DMS53 treated with DMSO at 0.1 percent for 48 hours (cell line): ENCODE data around the gene GNB5.
"Not testable (repeated sequence)": the region's sequence is repeated elsewhere in the genome, so short reads cannot be mapped to it uniquely, and the experiment has no call there.

ENCODE experiments used
- DNase-seq: peaks from one replicate; lab custom pipeline; 2025; ENCODE audit not compliant: unreplicated experiment; lab: John Stamatoyannopoulos, UW

GNB5 gene

DNA sequence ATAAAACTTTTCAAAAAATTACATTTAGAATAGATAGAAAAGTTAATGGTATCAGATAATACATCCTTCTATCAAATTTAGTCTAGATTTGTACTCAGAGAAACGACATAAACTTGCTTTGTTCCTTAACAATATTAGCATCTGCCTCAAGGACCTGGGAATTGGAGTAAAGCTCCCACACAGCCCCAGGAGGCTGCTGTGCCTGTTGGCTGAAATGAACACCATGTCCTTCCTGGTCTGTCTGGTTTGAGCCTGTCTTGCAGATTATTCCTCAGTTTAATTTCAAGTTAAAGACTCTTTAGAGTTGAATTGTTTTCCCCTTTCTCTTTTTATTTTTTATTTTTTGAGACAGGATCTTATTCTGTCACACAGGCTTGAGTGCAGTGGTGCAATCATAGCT lies 19.4 kb downstream of the GNB5 start:
- no peak for DNase-seq

DNA sequence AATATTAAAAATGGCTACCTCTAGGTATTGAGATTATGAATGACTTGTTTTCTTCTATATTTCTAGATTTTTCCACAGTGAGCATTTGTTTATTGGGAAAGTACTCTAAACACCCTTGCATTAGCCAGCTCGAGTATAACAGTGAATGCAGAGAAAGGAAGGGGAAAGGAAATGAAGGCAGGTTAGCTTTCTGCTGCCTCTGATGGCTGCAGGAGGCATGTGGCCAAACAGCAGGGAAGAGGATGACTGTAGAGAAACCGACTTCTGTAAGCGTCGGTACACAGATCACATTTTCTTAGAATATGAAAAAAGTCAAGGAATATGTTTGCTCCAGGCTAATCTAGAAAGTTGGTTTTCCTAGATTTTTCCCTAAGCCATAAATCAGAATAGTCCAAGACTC lies 19.8 kb downstream of the GNB5 start:
- no peak for DNase-seq

DNA sequence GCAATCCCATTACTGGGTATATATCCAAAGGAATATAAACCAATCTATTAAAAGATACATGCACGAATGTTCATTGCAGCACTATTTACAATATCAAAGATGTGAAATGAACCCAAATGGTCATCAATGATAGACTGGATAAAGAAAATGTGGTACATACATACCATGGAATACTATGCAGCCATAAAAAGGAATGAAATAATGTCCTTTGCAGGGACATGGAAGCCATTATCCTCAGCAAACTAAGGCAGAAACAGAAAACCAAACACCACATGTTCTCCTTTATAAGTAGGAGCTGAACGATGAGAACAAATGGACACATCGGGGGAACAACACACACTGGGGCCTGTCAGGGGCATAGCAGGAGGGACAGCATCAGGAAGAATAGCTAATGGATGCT lies 21.0 kb downstream of the GNB5 start:
- DNase-seq = not testable (repeated sequence)

DNA sequence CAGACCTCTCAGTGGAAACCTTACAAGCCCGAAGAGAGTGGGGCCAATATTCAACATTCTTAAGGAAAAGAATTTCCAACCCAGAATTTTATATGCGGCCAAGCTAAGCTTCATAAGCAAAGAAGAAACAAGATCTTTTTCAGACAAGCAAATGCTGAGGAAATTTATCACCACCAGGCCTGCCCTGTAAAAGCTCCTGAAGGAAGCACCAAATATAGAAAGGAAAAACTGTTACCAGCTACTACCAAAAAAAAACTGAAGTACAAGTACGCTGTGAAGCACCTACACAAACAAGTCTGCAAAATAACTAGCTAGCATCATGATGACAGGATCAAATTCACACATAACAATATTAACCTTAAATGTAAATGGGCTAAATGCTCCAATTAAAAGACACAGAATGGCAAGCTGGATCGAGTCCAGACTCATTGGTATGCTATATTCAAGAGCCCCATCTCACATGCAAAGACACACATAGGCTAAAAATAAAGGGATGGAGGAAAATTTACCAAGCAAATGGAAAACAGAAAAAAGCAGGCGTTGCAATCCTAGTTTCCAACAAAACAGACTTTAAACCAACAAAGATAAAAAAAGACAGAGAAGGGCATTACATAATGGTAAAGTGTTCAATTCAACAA lies 25.6 kb downstream of the GNB5 start:
- not testable (repeated sequence) for DNase-seq

DNA sequence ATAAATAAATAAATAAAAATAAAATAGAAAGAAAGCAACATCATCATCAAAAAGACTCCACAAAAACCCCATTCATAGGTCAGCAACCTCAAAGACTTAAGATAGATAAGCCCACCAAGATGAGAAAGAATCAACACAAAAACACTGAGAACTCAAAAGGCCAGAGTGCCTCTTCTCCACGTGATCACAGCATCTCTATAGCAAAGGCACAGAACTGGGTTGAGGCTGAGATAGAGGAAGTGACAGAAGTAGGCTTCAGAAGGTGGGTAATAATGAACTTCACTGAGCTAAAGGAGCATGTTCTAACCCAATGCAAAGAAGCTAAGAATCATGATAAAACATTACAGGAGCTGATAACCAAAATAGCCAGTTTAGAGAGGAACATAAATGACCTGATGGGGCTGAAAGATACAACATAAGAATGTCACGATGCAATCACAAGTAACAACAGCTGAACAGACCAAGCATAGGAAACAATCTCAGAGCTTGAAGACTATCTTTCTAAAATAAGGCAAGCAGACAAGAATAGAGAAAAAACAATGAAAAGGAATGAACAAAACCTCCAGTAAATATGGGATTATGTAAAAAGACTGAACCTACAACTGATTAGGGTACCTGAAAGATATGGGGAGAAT lies 26.4 kb downstream of the GNB5 start:
- no peak for DNase-seq

DNA sequence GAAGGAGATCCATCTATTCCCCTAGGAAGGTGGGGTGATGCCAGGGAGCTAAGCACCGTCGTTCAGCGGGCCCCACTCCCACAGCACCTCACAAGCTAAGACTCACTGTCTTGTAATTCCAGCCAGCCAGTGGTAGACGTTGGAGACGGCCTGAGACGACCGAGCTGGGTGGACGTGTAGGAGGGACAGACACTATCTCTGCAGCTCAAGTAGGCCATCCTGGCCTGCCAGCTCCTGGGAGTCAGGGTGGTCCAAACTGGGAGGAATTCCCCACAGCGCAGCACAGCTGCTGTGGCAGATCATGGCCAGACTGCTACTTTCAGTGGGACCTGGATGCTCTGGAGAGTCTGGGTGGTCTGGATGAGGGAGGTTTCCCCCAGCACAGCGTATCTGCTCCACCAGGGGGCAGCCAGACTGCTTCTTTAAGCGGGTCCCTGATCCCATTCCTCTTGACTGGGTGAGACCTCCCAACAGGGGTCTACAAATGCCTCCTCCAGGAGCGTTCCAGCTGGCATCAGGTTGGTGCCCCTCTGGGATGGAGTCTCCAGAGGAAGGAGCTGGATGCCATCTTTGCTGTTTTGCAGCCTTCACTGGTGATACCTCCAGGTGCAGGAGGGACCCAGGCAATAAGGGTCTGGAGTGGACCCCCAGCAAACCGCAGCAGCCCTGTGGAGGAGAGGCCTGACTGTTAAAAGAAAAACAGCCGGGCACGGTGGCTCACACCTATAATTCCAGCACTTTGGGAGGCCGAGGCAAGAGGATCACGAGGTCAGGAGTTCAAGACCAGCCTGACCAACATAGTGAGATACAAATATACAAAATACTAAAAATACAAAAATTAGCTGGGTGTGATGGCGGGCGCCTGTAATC lies 27.6 kb downstream of the GNB5 start:
- no peak for DNase-seq

DNA sequence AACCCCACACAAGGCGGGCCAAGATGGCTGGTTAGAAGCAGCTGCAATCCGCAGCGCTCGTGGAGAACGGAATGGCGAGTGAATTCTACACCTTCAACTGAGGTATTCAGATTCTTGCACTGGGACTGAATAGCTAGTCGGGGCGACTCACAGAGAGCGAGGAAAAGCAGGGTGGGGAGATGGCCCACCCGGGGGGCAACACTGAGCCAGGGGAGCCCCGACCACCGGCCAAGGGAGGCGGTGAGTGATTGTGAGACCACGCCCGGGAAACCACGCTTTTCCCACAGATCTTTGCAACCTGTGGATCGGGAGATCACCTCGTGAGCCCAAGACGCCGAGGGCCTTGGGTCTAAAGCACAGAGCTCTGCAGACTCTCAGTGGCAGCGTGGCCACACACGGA lies 28.3 kb downstream of the GNB5 start:
- no peak for DNase-seq

DNA sequence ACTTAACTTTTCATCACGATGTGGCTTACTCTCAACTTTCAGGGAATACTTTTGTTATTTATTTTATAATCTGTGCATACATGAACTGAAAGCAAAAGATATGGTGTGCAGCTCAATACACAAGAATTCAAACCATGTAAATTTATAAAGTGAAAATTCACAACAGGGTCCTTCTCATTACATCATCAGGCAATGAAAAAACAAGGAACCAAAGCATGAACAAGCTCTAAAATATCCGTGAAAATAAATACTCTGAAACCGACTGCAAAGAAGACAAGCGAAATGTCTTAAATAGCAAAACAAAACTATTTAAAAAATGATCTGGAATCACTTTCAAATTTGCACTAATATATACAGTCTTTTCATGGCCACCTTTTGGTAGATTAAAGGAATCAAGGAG lies 28.9 kb downstream of the GNB5 start:
- no peak for DNase-seq

DNA sequence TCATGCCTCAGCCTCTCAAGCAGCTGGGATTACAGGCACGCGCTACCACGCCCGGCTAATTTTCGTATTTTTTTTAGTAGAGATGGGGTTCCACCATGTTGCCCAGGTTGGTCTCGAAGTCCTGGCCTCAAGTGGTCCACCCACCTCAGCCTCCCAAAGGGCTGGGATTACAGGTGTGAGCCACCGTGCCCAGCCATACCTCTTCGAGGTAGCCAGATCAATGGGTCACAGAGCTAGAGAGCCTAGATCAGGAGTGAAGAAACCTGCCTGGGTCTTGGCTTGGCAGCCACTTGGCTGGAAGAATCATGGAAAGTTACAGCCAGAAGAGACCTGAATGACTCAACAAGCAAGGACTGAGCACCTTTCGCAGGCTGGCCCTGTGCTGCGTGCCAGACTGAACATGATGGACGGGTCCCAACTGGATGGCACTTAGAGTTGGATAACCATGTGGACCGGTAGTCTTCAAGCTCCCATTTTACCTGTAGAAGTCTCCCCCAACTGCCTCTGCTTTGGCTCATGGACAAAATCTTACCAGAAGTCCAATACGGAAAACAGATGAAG lies 29.7 kb downstream of the GNB5 start:
- DNase-seq = no peak

DNA sequence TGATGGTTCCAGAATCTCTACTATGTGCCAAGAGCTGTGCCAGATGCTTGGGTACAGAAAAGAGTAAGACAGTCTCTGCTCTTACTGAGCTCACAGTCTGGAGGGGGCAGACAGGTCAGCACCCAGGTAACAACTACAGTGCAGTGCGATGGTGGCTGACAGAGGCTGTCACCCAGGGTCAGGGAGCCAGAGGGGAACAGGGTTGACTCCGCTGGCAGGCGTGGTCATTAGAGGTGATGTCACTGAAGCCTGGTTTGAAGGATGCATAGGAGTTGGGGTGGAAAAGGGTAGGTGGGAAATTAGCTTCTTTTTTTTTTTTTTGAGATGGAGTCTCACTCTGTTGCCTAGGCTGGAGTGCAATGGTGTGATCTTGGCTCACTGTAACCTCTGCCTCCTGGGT lies 31.5 kb downstream of the GNB5 start:
- no peak for DNase-seq

DNA sequence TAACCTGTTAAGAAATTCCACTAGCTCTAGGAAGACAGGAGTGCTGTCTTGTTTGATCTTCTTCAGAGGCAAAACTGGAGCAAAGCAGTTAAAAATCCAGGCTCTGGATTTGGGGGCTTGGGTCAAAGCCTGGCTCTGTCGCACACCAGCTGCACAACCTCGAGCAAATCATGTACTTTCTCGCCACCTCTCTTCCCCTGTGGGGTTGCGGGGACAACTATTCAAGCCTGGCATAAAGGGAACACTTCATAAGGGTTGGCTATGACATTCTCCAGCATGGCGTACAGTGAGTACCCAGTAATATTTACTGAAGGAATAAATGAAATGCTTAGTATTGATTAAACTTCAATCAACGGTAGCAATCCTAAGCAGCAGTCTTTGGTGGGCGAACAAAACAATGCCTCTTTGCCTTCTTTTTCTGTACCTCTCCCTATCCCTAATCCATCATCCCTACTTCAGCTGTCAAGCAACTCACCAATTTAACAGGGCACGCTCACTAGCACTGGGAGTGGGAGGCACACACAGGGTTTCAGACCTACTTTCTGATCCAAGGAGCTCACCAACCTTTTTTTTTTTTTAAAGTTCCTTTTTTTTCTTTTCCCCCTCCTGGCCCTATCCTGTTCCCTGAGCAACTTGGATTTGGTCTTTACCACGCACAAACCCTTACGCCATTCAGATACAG lies 33.0 kb downstream of the GNB5 start:
- DNase-seq = no peak

DNA sequence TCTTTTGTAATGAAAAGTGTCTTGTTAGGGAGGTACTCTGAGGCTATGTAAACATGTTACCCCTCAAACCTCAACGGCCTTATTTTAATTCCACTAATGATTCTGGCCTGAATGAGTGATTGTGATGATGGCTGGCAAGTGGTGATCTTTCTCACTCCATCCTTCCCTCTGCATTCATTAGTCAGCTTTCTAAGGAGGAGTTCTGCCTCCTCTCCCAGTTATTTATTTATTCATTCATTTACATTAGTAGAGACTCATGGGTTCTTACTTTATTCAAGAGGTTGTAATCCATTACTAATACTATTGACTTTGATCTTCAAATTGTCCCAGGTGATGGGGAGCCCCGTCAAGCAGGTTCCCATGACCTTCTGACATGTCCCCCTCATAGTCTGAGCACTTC lies 35.3 kb downstream of the GNB5 start:
- DNase-seq = no peak

DNA sequence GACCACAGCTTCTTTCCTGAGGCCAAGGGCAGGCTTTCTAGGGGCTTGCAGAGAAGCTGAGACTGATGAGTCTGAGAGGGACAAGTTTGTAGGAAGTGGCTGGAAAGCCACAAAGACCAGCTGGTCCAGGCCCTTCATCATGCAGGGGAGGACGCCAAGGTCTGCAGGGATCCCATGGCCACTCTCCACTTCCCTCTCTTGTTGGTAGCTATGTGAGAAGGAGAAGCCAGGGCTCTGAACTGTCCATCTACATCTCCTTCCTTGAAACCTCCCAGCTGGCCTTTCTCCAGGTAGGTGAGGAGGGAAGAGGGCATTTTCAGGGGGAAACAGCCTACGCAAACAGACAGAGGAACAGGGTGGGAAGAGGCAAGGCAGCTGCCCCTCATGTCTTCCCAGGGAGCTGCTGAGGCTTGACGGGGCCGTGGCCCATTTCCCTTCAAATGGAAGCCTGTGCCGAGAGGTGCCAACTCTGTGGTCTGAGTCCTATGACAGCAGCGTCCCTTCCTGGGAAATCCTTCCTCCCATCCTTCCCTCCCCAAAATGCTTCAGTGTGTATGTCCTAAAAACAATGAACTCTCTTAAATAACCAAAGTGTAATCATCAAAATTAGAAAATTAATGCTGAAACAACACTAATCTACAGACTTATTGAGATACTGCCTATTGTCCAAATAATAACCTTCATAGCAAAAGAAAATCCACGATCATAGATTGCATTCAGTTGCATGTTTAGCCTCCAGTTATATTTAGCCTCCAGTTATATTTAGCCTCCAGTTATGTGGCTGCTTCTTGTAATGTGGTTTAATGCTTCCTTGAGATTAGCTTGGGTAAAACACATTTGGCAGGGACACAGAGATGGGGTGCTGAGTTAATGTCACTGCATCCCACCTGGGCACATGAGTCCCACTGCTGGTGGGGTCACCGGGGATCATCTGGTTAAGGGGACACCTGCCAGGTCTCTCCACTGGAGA lies 36.0 kb downstream of the GNB5 start:
- DNase-seq = no peak

DNA sequence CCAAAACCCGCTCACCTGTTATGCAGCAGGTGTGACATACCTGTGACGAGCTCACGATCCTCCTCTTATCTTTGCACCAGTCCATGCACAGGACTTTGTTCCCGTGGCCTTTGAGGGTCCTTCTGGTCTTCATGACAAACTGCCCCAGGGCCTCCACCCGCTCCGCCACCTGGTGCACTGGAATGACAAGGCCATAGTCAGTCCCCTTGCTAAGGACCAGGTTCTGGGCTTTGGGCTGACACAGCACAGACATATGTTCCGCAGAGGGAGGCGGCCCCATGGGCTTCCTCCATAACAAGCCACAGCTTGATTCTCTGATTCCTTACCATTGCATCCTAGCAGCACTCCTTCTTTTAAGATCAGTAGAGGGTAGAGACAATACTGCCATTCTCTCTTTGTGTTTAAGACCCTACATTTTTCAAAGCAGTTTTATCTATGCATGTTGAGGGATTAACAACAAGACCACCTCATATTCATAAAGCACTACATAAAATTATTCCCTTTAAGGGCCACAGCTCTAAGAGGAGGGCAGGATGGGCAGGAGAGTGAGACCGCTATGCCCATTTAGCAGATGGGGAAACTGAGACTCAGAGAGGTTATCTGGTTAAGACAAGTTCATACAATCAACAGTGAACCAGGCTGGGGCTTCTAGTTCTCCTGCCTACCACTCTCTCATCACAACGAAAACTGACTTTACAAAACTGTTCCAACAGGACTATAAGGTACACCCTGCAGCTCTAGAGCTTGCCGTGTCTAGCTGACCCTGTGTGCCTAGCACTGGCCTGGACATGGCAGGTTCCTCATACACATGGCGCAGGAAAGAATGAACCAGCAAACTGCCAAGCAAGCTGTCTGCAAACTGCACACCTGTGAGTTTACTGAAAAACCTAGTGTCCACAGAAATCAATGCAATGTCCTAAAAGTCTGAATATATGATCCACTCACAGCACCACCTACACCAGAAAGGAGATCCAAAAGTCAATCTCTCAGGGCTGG lies 37.0 kb downstream of the GNB5 start:
- no peak for DNase-seq

DNA sequence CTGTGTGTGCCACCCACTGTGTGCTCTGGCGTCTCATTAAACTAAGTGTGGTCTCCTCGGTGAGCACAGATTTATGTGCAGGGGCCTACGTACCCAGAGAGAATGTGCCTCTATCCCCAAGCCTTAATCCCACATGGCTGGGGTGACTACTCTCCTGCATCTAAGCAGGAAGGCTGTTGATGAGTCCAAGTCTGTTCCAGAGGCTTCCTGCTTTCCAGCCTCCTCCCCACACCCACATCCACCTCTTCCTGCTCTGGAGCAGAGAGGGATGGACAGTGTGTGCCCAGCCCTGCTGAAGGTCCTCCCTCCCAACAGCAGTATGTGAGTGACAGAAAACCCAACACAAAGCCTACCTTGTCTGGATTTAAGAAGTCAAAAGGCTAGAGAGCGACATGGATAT lies 39.8 kb downstream of the GNB5 start:
- DNase-seq = no peak

DNA sequence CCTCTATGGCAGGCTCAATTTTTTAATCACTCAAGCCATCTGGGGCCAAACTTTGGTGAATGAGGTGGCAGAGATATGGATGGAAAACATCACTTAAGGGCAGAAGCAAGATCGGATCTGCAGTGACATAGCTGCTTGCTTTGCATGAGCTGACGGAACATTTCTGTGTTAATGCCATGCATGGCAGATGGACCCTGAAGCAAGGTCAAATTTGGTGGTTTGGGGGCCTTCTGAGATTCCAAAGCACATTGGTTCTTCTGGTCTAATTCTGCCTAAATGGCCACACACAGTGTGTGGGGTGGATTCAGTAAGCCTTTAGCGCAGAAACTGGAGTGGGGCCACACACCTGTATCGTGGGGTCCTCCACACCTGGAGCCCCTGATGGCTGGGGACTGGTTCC lies 40.3 kb downstream of the GNB5 start:
- no peak for DNase-seq

DNA sequence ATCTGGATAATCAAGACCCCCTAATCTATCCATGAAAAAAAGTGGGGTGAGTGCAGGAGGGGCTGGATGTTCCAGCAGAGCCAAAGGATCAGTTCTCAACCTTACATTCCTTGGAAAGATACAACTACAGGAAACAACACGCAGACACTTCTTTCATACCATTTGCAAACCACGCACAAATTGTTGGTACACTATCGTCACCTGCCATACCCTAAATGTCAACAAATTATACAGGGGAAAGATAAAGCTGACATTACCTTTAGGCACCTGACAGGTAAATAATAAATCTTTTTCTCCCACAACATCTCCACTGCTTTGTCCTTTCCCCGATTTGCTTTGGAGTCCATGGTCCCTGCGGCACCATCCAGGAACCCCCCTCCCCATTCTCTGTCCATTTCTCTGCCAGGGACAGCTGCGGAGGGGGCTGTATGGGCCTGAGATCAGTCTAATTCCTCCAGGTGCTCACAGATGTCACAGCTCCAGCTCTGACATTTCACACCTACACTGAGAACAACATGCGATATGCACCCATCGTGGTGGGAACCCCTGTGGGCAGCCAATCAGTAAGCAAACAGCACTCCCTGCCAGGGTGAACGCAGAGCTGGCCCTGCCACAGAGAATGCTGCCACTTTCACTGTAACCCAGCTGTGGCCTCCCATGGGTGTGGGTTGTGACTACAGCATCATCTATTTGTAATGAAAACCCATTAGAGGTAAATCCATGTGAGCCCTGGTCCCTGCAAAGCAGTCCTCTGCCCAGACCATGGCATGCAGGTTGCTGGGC lies 41.0 kb downstream of the GNB5 start:
- no peak for DNase-seq

DNA sequence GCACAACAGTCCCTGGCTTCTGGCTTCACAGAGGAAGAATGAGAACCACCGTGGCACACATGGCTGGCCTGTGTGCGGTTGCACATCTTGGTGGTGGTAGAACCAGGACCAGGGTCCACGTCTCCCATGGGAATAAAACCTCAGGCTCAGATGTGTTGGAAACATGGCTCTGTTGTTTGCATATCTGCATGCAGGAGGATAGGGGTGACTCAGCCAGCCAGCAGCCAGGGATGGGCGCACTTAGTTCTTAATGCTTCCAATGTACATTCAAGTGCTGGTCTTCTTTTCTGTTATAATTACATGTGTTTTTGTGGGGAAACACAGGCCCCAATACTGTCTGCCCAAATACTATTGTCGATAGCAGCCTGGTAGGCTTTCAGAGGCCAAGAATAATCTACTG lies 42.8 kb downstream of the GNB5 start:
- no peak for DNase-seq
